COLO668 (cell line): ENCODE results near the gene SNAP29.
A peak's percentile ranks its signal among the peaks of the same experiment; 100 is the strongest.
"Not testable (repeated sequence)": the region's sequence is repeated elsewhere in the genome, so short reads cannot be mapped to it uniquely, and the experiment has no call there.

Experiments
- DNase-seq: peaks from one replicate; lab custom pipeline; 2025; ENCODE audit not compliant: unreplicated experiment; lab: John Stamatoyannopoulos, UW

Gene SNAP29

GRCh38 chr22:20858615-20859416, at the start of gene SNAP29, which contains the start of gene PI4KA:
Gene SNAP29 (plus strand): TSS chr22:20859007. CDS start chr22:20859111, 104 bp downstream.
Gene PI4KA (minus strand): TSS chr22:20858811. CDS start chr22:20858725, 86 bp downstream.
- DNase-seq = peak; percentile 99

GRCh38 chr22:20809538-20810185, 49.1 kb upstream of the SNAP29 start:
- no peak for DNase-seq

- DNase-seq = no peak
Measured at GRCh38 chr22:20810645-20811044, 48.2 kb upstream of the SNAP29 start.

GRCh38 chr22:20811171-20811570, 47.6 kb upstream of the SNAP29 start:
- DNase-seq = no peak

- DNase-seq = no peak
Measured at GRCh38 chr22:20811971-20812660, 46.7 kb upstream of the SNAP29 start.

GRCh38 chr22:20813056-20813455, 45.8 kb upstream of the SNAP29 start:
- DNase-seq = no peak

GRCh38 chr22:20814221-20814808, 44.5 kb upstream of the SNAP29 start:
- DNase-seq = no peak

GRCh38 chr22:20815477-20816050, 43.2 kb upstream of the SNAP29 start:
- no peak for DNase-seq

- no peak for DNase-seq
Measured at GRCh38 chr22:20816559-20816958, 42.2 kb upstream of the SNAP29 start.

GRCh38 chr22:20818471-20818870, 40.3 kb upstream of the SNAP29 start:
- DNase-seq = no peak

GRCh38 chr22:20819471-20819870, 39.3 kb upstream of the SNAP29 start:
- DNase-seq = no peak

GRCh38 chr22:20821717-20822239, 37.0 kb upstream of the SNAP29 start:
- DNase-seq = not testable (repeated sequence)

- no peak for DNase-seq
Measured at GRCh38 chr22:20822240-20822639, 36.6 kb upstream of the SNAP29 start.

GRCh38 chr22:20823264-20823663, 35.5 kb upstream of the SNAP29 start:
- no peak for DNase-seq

- DNase-seq = not testable (repeated sequence)
Measured at GRCh38 chr22:20825216-20825615, 33.6 kb upstream of the SNAP29 start.

GRCh38 chr22:20825624-20826023, 33.2 kb upstream of the SNAP29 start:
- no peak for DNase-seq

- DNase-seq = not testable (repeated sequence)
Measured at GRCh38 chr22:20826373-20827152, 32.2 kb upstream of the SNAP29 start.

- DNase-seq = no peak
Measured at GRCh38 chr22:20829491-20830134, 29.2 kb upstream of the SNAP29 start.

GRCh38 chr22:20833225-20833665, 25.6 kb upstream of the SNAP29 start:
- no peak for DNase-seq
